ENCODE results near the gene DUSP1. TPM values are rescaled to one million over a fixed set of nuclear protein-coding genes. Genes with fewer than 3 reads are reported as not detected.

DUSP1 gene
- total and polyA plus RNA-seq, 2 donors (not counting 3 experiments of a cell fraction or from before 2014, with no cell fraction given): 36.1 to 196 TPM

- Histone ChIP-seq H3K27ac (ENCODE audit: insufficient read depth, low read depth, low read length) (peak overlapping the region; percentile 53), H3K36me3 (ENCODE audit: control insufficient read depth in 2 of 2, extremely low read depth in 1 of 2, insufficient read depth in 2 of 2, low read length in 2 of 2) (no peaks in the 10 kb centered on the region), H3K79me2 (ENCODE audit: control insufficient read depth, insufficient read depth, low read length) (no peaks in the 10 kb centered on the region), H3K4me2 (ENCODE audit: insufficient read depth, low read length) (no peak overlapping the region), H3K9me1 (replicated peaks; ENCODE audit: control insufficient read depth, extremely low read depth, insufficient read depth, low read length) (no peaks in the 10 kb centered on the region), H2AFZ (ENCODE audit: low read depth, low read length) (peak overlapping the region; percentile 81), H3K4me1 (ENCODE audit: control insufficient read depth, extremely low read depth, insufficient read depth, low read length) (peaks cover 8% of the 10 kb centered on the region), H3K9me3 (replicated peaks; ENCODE audit: control insufficient read depth, insufficient read depth, low read length) (no peaks in the 10 kb centered on the region), H4K20me1 (replicated peaks; ENCODE audit: control insufficient read depth, extremely low read depth, insufficient read depth, low read length) (no peaks in the 10 kb centered on the region), H3K27me3 (ENCODE audit: control insufficient read depth in 2 of 2, insufficient read depth in 2 of 2, low read length in 2 of 2) (no peaks in the 10 kb centered on the region), H3K9ac (replicated peaks; ENCODE audit: extremely low read depth, insufficient read depth, low read length) (peak overlapping the region; percentile 15), H3K4me3 (replicated peaks in 1 of 3; ENCODE audit: insufficient read depth in 1 of 3, low read depth in 1 of 3, low read length in 3 of 3) (no peak overlapping the region)
- CTCF ChIA-PET: interaction anchor here (0.8 to 1.7 kb wide), 13 partner anchors 8 to 175 kb away, joined by 3 to 13 read pairs (median 4); partner anchors contain the start of gene DUSP1
- BruUV-seq (replicated peaks): no TSS peak
- POLR2A ChIA-PET: interaction anchor here (1.0 to 3.4 kb wide), 3 partner anchors 13 to 41 kb away, joined by 3 to 23 read pairs (median 4); partner anchors contain the start of gene DUSP1
- FAIRE-seq (peak; percentile 15), DNase-seq (ENCODE audit: low read depth, low spot score) (no peak)
- TF ChIP-seq MYC (IDR thresholded peaks at IDR 0.05; ENCODE audit: low read depth, low read length) (no peak), POLR2AphosphoS5 (IDR thresholded peaks at IDR 0.05; ENCODE audit: insufficient read depth, low read depth, low read length) (no peak), JUN (IDR thresholded peaks at IDR 0.05; ENCODE audit: borderline replicate concordance, insufficient read depth, insufficient read length, low read depth) (no peak), CTCF (IDR thresholded peaks at IDR 0.05; ENCODE audit: extremely low read depth in 1 of 2, insufficient read depth in 1 of 2, low read depth in 1 of 2, low read length in 2 of 2) (no peak), GATA2 (IDR thresholded peaks at IDR 0.05; ENCODE audit: insufficient read depth, insufficient read length, low read depth, low read length) (no peak), POLR2A (IDR thresholded peaks at IDR 0.05; ENCODE audit: low read depth, low read length) (no peak), EZH2 (IDR thresholded peaks at IDR 0.05; ENCODE audit: borderline replicate concordance, low read depth, low read length, severe bottlenecking) (no peak), MAX (IDR thresholded peaks at IDR 0.05; ENCODE audit: insufficient read depth, insufficient read length) (no peak), FOS (IDR thresholded peaks at IDR 0.05; ENCODE audit: borderline replicate concordance, insufficient read depth, low read length) (no peak)
- dilution Hi-C loops (cut with MboI; ENCODE audit: extremely low pct_ligation_motif_present, low sequenced_read_pairs) (no loop called here), intact Hi-C loops (cut with micrococcal nuclease) (no loop called here)
Observed at GRCh38 chr5:172757394-172758010, 13.5 kb downstream of the DUSP1 start.
